Measurements from ENCODE around the gene PPIL6. TPM values are rescaled to one million over a fixed set of nuclear protein-coding genes. Genes with fewer than 3 reads are reported as not detected.
A peak's percentile ranks its signal among the peaks of the same experiment; 100 is the strongest.

PPIL6 gene
- total and polyA plus RNA-seq, 2 donors (not counting 1 experiment from before 2014, with no cell fraction given), result 0.85 to 1.8 TPM

GRCh38 chr6:109466212-109466923, 25.9 kb upstream of the PPIL6 start:
- TF ChIP-seq EZH2 (IDR thresholded peaks at IDR 0.05; ENCODE audit: borderline replicate concordance, insufficient read depth, low read depth, low read length, poor library complexity, severe bottlenecking), result no peak
- no peak for TF ChIP-seq CTCF (IDR thresholded peaks at IDR 0.05)
- Histone ChIP-seq H3K79me2 (ENCODE audit: control insufficient read depth, insufficient read depth, low read length) (peaks cover 69% of the 10 kb centered on the region), H3K36me3 (replicated peaks in 1 of 2; ENCODE audit: control extremely low read depth in 1 of 2, control insufficient read depth in 1 of 2, extremely low read depth in 1 of 2, insufficient read depth in 2 of 2, low read length in 1 of 2) (peaks cover 0 to 93% of the 10 kb centered on the region in 2 experiments), H3K4me2 (replicated peaks; ENCODE audit: low read depth, low read length, poor library complexity, severe bottlenecking) (no peak overlapping the region), H4K20me1 (ENCODE audit: control insufficient read depth, insufficient read depth, low read length, poor library complexity, severe bottlenecking) (peaks cover 40% of the 10 kb centered on the region), H3K4me1 (ENCODE audit: control insufficient read depth in 2 of 2, insufficient read depth in 2 of 2, low read length in 2 of 2) (peaks cover under 1 to 5% of the 10 kb centered on the region in 2 donors), H3K27me3 (replicated peaks in 1 of 4; ENCODE audit: control extremely low read depth in 1 of 4, control insufficient read depth in 3 of 4, insufficient read depth in 4 of 4, low read length in 3 of 4) (no peaks in the 10 kb centered on the region), H3K9me3 (ENCODE audit: control extremely low read depth in 1 of 3, control insufficient read depth in 2 of 3, insufficient read depth in 1 of 3, low read length in 2 of 3) (peaks cover 0 to under 1% (median 0%) of the 10 kb centered on the region in 3 donors), H3K4me3 (ENCODE audit: control extremely low read depth in 1 of 5, extremely low read depth in 1 of 5, insufficient read depth in 1 of 5, low read depth in 2 of 5, low read length in 4 of 5) (no peak overlapping the region), H3K27ac (ENCODE audit: low read length in 2 of 2) (no peak overlapping the region), H3K9ac (ENCODE audit: low read length) (no peak overlapping the region), H2AFZ (ENCODE audit: insufficient read depth, low read depth, low read length, poor library complexity, severe bottlenecking) (no peak overlapping the region)
- intact Hi-C loops (cut with micrococcal nuclease), result no loop called here
- POLR2A ChIA-PET, result interaction anchor here (1.5 kb wide), 1 partner anchor 10 kb away, joined by 5 read pairs; the partner anchor contains the start of gene MICAL1
- H3K4me1 Mint-ChIP-seq, result peaks cover 47% of the 10 kb centered on the region
- DNase-seq (no peak), ATAC-seq (ENCODE audit: low read depth) (no peak)
- CTCF ChIA-PET, result no interaction called here
- WGBS (ENCODE audit: insufficient coverage), result 97% methylated on average over 5 of the region's 7 CpGs
- H3K9me3 Mint-ChIP-seq (ENCODE audit: insufficient read depth), result no peaks in the 10 kb centered on the region
- no peak overlapping the region for H3K4me3 Mint-ChIP-seq
- peak overlapping the region; percentile 7 for H3K27ac Mint-ChIP-seq
- no peaks in the 10 kb centered on the region for H3K27me3 Mint-ChIP-seq

- POLR2A ChIA-PET, result interaction anchor here (1.5 kb wide), 1 partner anchor 10 kb away, joined by 5 read pairs; the partner anchor contains the start of gene MICAL1
- no peak for DNase-seq
- no peak overlapping the region for H3K9ac ChIP-seq (ENCODE audit: low read length)
Observed at GRCh38 chr6:109465772-109466171, 25.3 kb upstream of the PPIL6 start.

More at GRCh38 chr6:109465772-109466171, 25.3 kb upstream of the PPIL6 start:
- Histone ChIP-seq H3K79me2 (ENCODE audit: control insufficient read depth, insufficient read depth, low read length) (peaks cover 63% of the 10 kb centered on the region), H3K9me3 (ENCODE audit: control extremely low read depth in 1 of 3, control insufficient read depth in 2 of 3, insufficient read depth in 1 of 3, low read length in 2 of 3) (peaks cover 0 to 2% (median 0%) of the 10 kb centered on the region in 3 donors), H3K27ac (ENCODE audit: low read length in 2 of 2) (no peak overlapping the region), H3K36me3 (replicated peaks in 1 of 2; ENCODE audit: control extremely low read depth in 1 of 2, control insufficient read depth in 1 of 2, extremely low read depth in 1 of 2, insufficient read depth in 2 of 2, low read length in 1 of 2) (peaks cover 0 to 87% of the 10 kb centered on the region in 2 experiments), H3K4me2 (replicated peaks; ENCODE audit: low read depth, low read length, poor library complexity, severe bottlenecking) (no peak overlapping the region), H3K27me3 (replicated peaks in 1 of 4; ENCODE audit: control extremely low read depth in 1 of 4, control insufficient read depth in 3 of 4, insufficient read depth in 4 of 4, low read length in 3 of 4) (no peaks in the 10 kb centered on the region), H4K20me1 (ENCODE audit: control insufficient read depth, insufficient read depth, low read length, poor library complexity, severe bottlenecking) (peaks cover 34% of the 10 kb centered on the region), H3K4me1 (ENCODE audit: control insufficient read depth in 2 of 2, insufficient read depth in 2 of 2, low read length in 2 of 2) (peaks cover 0 to 5% of the 10 kb centered on the region in 2 donors), H2AFZ (ENCODE audit: insufficient read depth, low read depth, low read length, poor library complexity, severe bottlenecking) (no peak overlapping the region), H3K4me3 (ENCODE audit: control extremely low read depth in 1 of 5, extremely low read depth in 1 of 5, insufficient read depth in 1 of 5, low read depth in 2 of 5, low read length in 4 of 5) (no peak overlapping the region)
- CTCF ChIA-PET, result no interaction called here
- Mint-ChIP-seq H3K27ac (peak overlapping the region; percentile 7), H3K4me1 (peaks cover 46% of the 10 kb centered on the region), H3K4me3 (no peak overlapping the region), H3K27me3 (no peaks in the 10 kb centered on the region), H3K9me3 (ENCODE audit: insufficient read depth) (no peaks in the 10 kb centered on the region)
- no peak for TF ChIP-seq EZH2 (IDR thresholded peaks at IDR 0.05; ENCODE audit: borderline replicate concordance, insufficient read depth, low read depth, low read length, poor library complexity, severe bottlenecking)
- TF ChIP-seq CTCF (IDR thresholded peaks at IDR 0.05), result no peak
- ATAC-seq (ENCODE audit: low read depth), result no peak
- WGBS (ENCODE audit: insufficient coverage), result 94% methylated on average over 7 of the region's 7 CpGs
- intact Hi-C loops (cut with micrococcal nuclease), result no loop called here
